Trophoblast cell (in vitro differentiated cells and primary cell): ENCODE measurements around the gene METTL22.

Experiments used
- DNase-seq, 2 donors: peaks; one replicate each; pipeline ENCODE4 v3.0.0-alpha.2; 2016
- H2AFZ ChIP-seq: 2 replicates; pipeline ENCODE4 v1.6.1; 2013; ENCODE audit warnings: low read length, moderate library complexity, mild to moderate bottlenecking; ENCODE audit not compliant: insufficient read depth, poor library complexity
- H2AK5ac ChIP-seq: 2 replicates; pipeline ENCODE4 v1.6.1; 2013; ENCODE audit warnings: mild to moderate bottlenecking, low read length
- H2BK120ac ChIP-seq: 2 replicates; pipeline ENCODE4 v1.6.1; 2013; ENCODE audit warnings: low read length, mild to moderate bottlenecking, moderate library complexity; ENCODE audit not compliant: insufficient read depth, poor library complexity
- H2BK12ac ChIP-seq: 2 replicates; pipeline ENCODE4 v1.6.1; 2013; ENCODE audit warnings: mild to moderate bottlenecking, low read length, moderate library complexity
- H2BK5ac ChIP-seq: 2 replicates; pipeline ENCODE4 v1.6.1; 2013; ENCODE audit warnings: low read length, low read depth, moderate library complexity, mild to moderate bottlenecking; ENCODE audit not compliant: poor library complexity
- H3K14ac ChIP-seq: 2 replicates; pipeline ENCODE4 v1.6.1; 2013; ENCODE audit warnings: mild to moderate bottlenecking, low read length
- H3K18ac ChIP-seq: 2 replicates; pipeline ENCODE4 v1.6.1; 2013; ENCODE audit warnings: mild to moderate bottlenecking, low read length
- H3K23ac ChIP-seq: 2 replicates; pipeline ENCODE4 v1.6.1; 2013; ENCODE audit warnings: low read length
- H3K27ac ChIP-seq: 2 replicates; pipeline ENCODE4 v1.5.1; 2013; ENCODE audit warnings: low read depth, mild to moderate bottlenecking, inconsistent platforms, low read length, moderate library complexity
- H3K27me3 ChIP-seq: 2 replicates; pipeline ENCODE4 v1.6.1; 2013; ENCODE audit warnings: inconsistent platforms, mild to moderate bottlenecking, low read length, moderate library complexity; ENCODE audit not compliant: insufficient read depth
- H3K36me3 ChIP-seq, 2 experiments: 1 replicate in 1 of 2; 2 replicates in 1 of 2; pipeline ENCODE4 v1.6.1; 2013; ENCODE audit warnings: low read length in 2 of 2, mild to moderate bottlenecking in 2 of 2, moderate library complexity in 1 of 2; ENCODE audit not compliant: insufficient read depth in 2 of 2, control insufficient read depth in 1 of 2
- H3K4ac ChIP-seq: 2 replicates; pipeline ENCODE4 v1.6.1; 2013; ENCODE audit warnings: low read depth, mild to moderate bottlenecking, low read length, moderate library complexity
- H3K4me1 ChIP-seq, 2 experiments: 1 replicate in 1 of 2; 2 replicates in 1 of 2; pipeline ENCODE4 v1.6.1; 2013; ENCODE audit warnings: low read length in 2 of 2, mild to moderate bottlenecking in 2 of 2, moderate library complexity in 1 of 2; ENCODE audit not compliant: insufficient read depth in 2 of 2, control insufficient read depth in 1 of 2
- H3K4me2 ChIP-seq: 2 replicates; pipeline ENCODE4 v1.6.1; 2013; ENCODE audit warnings: inconsistent platforms, mild to moderate bottlenecking, low read length, moderate library complexity
- H3K4me3 ChIP-seq: 2 replicates; pipeline ENCODE4 v1.5.1; 2013; ENCODE audit warnings: mild to moderate bottlenecking, low read depth, low read length, inconsistent platforms
- H3K79me1 ChIP-seq: one replicate; pipeline ENCODE4 v1.6.1; 2013; ENCODE audit warnings: low read length
- H3K79me2 ChIP-seq: 2 replicates; pipeline ENCODE4 v1.6.1; 2013; ENCODE audit warnings: low read length, mild to moderate bottlenecking; ENCODE audit not compliant: control insufficient read depth, insufficient read depth, poor library complexity
- H3K9ac ChIP-seq: 2 replicates; pipeline ENCODE4 v1.6.1; 2013; ENCODE audit warnings: mild to moderate bottlenecking, low read length
- H3K9me3 ChIP-seq: 2 replicates; pipeline ENCODE4 v1.6.1; 2013; ENCODE audit warnings: low read depth, mild to moderate bottlenecking, control low read depth, inconsistent platforms, low read length; ENCODE audit not compliant: insufficient read depth
- H4K12ac ChIP-seq: 2 replicates; pipeline ENCODE4 v1.6.1; 2013; ENCODE audit warnings: low read depth, mild to moderate bottlenecking, low read length, moderate library complexity
- H4K8ac ChIP-seq: 2 replicates; pipeline ENCODE4 v1.6.1; 2013; ENCODE audit warnings: low read depth, mild to moderate bottlenecking, low read length, moderate library complexity
- H4K91ac ChIP-seq: one replicate; pipeline ENCODE4 v1.6.1; 2013; ENCODE audit warnings: low read depth, mild to moderate bottlenecking, low read length, moderate library complexity
- WGBS: extraction: QIAGEN DNeasy Blood & Tissue Kit; methylation state at CpG from one replicate; pipeline ENCODE4 v1.1.7; 2013; ENCODE audit warnings: missing lambda C conversion rate; ENCODE audit not compliant: insufficient read length, insufficient coverage; ENCODE audit errors: extremely low coverage; 5-methylcytosine and 5-hydroxymethylcytosine counted together

METTL22 gene

DNA sequence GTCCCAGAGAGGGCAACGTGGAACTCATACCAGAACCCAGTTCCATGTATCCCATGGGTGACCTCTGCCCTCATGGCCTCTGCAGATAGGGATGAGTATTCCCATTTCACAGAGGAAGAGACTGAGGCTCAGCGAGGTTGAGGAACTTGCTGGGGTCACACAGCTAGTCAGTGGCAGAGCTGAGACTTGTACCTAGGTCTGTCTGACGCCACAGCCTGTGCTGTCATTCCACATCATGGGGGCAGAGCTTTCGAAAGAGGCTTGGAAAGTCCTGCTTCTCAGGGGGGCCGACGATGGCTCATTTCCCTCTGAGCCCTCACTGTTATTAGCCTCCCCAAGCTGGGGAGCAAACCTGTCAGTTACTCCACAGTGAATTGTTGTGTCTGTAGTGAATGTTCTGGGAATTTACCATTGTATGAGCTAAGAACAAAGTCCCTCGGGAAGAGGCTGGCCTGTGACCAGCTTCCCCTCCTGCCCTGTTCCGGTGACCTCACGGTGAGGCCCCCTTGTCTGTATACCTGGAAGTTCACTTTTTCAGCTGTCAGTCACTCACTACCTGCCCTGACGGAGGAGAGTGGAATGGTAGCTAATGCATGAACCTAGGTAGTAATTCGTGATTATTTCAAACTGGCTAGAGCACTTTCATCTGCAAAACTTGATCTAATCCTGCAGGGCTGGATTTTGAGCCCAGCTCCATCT lies 8.9 kb downstream of the METTL22 start:
- Histone ChIP-seq H3K36me3 (peaks cover 76 to 81% of the 10 kb centered on the region in 2 experiments), H3K18ac (no peak overlapping the region), H2BK5ac (no peak overlapping the region), H2AFZ (no peak overlapping the region), H3K4me2 (no peak overlapping the region), H3K79me2 (no peaks in the 10 kb centered on the region), H4K12ac (no peak overlapping the region), H2AK5ac (no peak overlapping the region), H2BK12ac (no peak overlapping the region), H3K9ac (no peak overlapping the region), H3K27ac (no peak overlapping the region), H3K4me1 (no peaks in the 10 kb centered on the region), H3K14ac (no peak overlapping the region), H3K27me3 (no peaks in the 10 kb centered on the region), H4K8ac (no peak overlapping the region), H2BK120ac (no peak overlapping the region), H3K9me3 (no peaks in the 10 kb centered on the region), H3K4ac (no peak overlapping the region), H3K79me1 (no peaks in the 10 kb centered on the region), H3K23ac (no peak overlapping the region), H4K91ac (no peak overlapping the region), H3K4me3 (no peak overlapping the region)
- WGBS, result no CpG with 5 or more reads among the region's 11 CpGs
- no peak for DNase-seq

DNA sequence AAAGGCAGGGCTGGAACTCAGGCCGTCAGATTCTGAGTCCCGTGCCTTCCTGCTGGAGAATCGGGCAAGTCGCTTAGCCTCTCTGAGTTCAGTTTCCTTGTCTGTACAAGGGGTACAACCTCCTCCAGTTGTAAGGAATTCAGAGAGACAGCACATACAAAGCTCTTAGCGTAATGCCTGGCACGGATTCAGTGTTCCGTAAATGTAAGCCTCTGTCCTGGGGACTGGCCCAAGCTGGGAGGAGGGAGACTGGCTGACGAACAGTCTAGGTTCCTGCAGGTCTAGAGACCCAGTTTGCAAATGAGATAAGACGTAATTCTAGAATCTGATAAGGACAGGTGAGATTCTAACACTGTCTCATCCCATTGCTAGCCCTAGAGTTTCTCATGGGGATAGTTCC lies 9.9 kb downstream of the METTL22 start:
- Histone ChIP-seq H4K91ac (no peak overlapping the region), H3K4me3 (no peak overlapping the region), H3K79me2 (no peaks in the 10 kb centered on the region), H3K14ac (no peak overlapping the region), H4K8ac (no peak overlapping the region), H3K4me1 (no peaks in the 10 kb centered on the region), H3K36me3 (peaks cover 70 to 80% of the 10 kb centered on the region in 2 experiments), H3K79me1 (no peaks in the 10 kb centered on the region), H3K27me3 (no peaks in the 10 kb centered on the region), H2AFZ (no peak overlapping the region), H2AK5ac (no peak overlapping the region), H3K18ac (no peak overlapping the region), H4K12ac (no peak overlapping the region), H3K4ac (no peak overlapping the region), H2BK5ac (no peak overlapping the region), H3K9me3 (no peaks in the 10 kb centered on the region), H2BK12ac (no peak overlapping the region), H3K23ac (no peak overlapping the region), H3K27ac (no peak overlapping the region), H2BK120ac (no peak overlapping the region), H3K4me2 (no peak overlapping the region), H3K9ac (no peak overlapping the region)
- DNase-seq, result no peak
- no CpG with 5 or more reads among the region's 9 CpGs for WGBS

DNA sequence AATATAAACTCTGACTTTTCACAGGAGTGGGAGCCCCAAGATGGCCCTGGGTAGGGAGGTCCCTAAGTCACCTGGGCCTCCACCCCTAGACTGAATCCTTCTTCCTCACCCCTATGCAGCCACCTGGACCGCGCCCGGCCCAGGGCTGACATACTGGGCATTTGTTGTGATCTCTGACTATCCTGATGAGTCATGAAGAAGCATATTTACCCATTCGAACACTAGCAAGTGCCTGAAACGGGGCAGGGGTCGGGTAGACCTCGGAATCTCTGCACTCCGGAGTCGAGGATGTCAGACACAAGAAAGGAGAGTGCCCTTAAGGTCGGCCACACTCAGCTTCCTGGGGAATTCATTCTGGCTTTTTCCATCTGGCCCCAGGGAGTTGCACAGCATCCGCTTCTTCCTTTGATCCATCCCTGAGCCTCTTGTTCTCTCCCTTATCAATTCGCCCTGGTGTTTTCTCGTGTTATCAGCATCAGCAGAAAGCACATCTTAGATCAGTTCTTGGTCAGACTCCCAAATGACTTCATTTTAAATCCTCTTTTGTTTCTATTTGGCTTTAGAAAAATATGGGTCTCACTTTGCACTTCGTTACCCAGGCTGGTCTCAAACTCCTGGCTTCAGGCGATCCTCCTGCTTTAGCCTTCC lies 10.4 kb downstream of the METTL22 start:
- Histone ChIP-seq H2BK5ac (no peak overlapping the region), H3K4me1 (no peaks in the 10 kb centered on the region), H4K8ac (no peak overlapping the region), H3K4me3 (no peak overlapping the region), H3K79me2 (no peaks in the 10 kb centered on the region), H3K27me3 (no peaks in the 10 kb centered on the region), H2AFZ (no peak overlapping the region), H3K36me3 (peaks cover 64 to 78% of the 10 kb centered on the region in 2 experiments), H3K79me1 (no peaks in the 10 kb centered on the region), H4K91ac (no peak overlapping the region), H2BK12ac (no peak overlapping the region), H2BK120ac (no peak overlapping the region), H3K9ac (no peak overlapping the region), H3K9me3 (no peaks in the 10 kb centered on the region), H3K4ac (no peak overlapping the region), H3K18ac (no peak overlapping the region), H3K14ac (no peak overlapping the region), H4K12ac (no peak overlapping the region), H2AK5ac (no peak overlapping the region), H3K27ac (no peak overlapping the region), H3K4me2 (no peak overlapping the region), H3K23ac (no peak overlapping the region)
- WGBS, result no CpG with 5 or more reads among the region's 15 CpGs
- DNase-seq, result no peak

DNA sequence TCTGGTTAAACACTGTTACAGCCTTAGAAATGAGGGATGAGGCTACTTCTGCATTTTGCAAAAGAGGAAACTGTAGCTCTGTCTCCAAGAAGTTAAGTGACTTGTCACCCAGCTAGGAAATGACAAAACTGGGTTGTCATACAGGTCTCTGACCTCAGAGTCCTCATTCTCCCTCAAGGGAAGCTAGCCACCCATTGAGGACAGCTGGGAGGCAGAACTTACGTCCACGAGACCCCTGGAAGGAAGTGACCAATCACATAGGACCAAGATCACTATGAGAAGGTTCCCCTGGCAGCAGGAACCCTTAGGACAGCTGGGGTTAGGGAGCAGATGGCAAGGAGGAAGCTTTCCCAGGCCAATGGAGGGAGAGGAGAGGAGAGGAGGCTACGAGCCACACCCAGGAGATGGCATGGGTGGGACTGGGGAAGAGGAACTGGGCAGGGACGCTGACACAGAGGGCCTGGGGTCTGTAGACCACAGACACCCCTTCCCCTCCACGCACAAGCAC lies 11.2 kb downstream of the METTL22 start:
- Histone ChIP-seq H3K4ac (no peak overlapping the region), H4K12ac (no peak overlapping the region), H3K4me2 (no peak overlapping the region), H3K23ac (no peak overlapping the region), H2BK5ac (no peak overlapping the region), H3K14ac (no peak overlapping the region), H3K4me1 (no peaks in the 10 kb centered on the region), H3K79me2 (no peaks in the 10 kb centered on the region), H3K36me3 (peaks cover 62 to 77% of the 10 kb centered on the region in 2 experiments), H2AK5ac (no peak overlapping the region), H3K18ac (no peak overlapping the region), H3K27me3 (no peaks in the 10 kb centered on the region), H3K79me1 (no peaks in the 10 kb centered on the region), H3K27ac (no peak overlapping the region), H4K8ac (no peak overlapping the region), H3K9me3 (no peaks in the 10 kb centered on the region), H3K9ac (no peak overlapping the region), H2BK12ac (no peak overlapping the region), H4K91ac (no peak overlapping the region), H2BK120ac (no peak overlapping the region), H2AFZ (no peak overlapping the region), H3K4me3 (no peak overlapping the region)
- WGBS, result no CpG with 5 or more reads among the region's 5 CpGs
- peak; percentile 31 to 40 for DNase-seq
